ENCODE results near the gene ARHGAP26.

ARHGAP26 gene

GRCh38 chr5:143004361-143005145, 234.4 kb downstream of the ARHGAP26 start:
- DNase-seq: no peak
- in situ Hi-C loops (cut with MboI; ENCODE audit: low pct_unique_long_range_greater_than_20kb, low sequenced_read_pairs): loop anchor here (25.0 kb wide), 1 partner anchor 808 kb away; the partner anchor contains the start of gene HMHB1

- no peak for DNase-seq
- in situ Hi-C loops (cut with MboI; ENCODE audit: low pct_unique_long_range_greater_than_20kb, low sequenced_read_pairs): loop anchor here (25.0 kb wide), 1 partner anchor 806 kb away; the partner anchor contains the start of gene HMHB1
These were observed 236.3 kb downstream of the ARHGAP26 start for GRCh38 chr5:143006501-143006900.

DNA sequence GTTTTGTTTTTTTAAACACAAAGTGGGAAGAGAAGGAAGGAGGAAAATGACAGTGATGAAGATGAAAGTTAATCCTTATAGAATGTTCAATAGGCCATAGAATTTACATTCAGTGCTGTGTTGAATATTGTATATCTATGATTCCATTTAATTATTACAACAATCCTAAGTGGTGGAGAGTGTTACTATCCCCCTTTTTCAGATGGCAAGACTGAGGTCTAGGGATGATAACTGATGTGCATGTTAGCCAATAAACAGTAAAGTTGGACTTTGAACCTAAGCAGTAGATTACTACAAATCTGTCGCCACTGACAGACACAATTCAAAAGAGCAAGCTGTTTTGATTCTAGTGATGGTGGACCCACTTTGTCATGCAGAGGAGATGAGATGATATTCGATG, 237.9 kb downstream of the ARHGAP26 start:
- no peak for DNase-seq
- in situ Hi-C loops (cut with MboI; ENCODE audit: low pct_unique_long_range_greater_than_20kb, low sequenced_read_pairs): loop anchor here (25.0 kb wide), 1 partner anchor 804 kb away; the partner anchor contains the start of gene HMHB1

GRCh38 chr5:143008809-143009521, 238.8 kb downstream of the ARHGAP26 start:
- peak; percentile 52 for DNase-seq
- in situ Hi-C loops (cut with MboI; ENCODE audit: low pct_unique_long_range_greater_than_20kb, low sequenced_read_pairs): loop anchor here (25.0 kb wide), 1 partner anchor 803 kb away; the partner anchor contains the start of gene HMHB1

DNA sequence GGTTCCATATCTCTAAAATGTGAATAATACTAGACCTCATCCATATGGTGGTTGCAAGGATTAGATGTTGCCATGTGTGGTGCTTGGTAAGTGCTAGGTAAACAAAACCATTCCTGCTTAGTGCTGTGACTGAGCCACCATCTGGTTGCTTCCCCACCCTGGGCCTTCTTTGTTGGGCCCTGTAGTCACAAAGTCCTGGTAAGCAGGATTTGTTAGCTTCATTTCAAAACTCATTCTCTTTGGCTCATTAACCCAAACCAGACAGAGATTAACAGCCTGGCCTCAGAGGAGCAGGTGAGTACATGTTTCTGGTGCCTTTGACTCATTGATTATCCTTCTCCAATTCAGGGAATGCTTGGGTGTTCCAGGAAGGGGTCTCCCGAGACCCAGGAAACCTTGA, 240.2 kb downstream of the ARHGAP26 start:
- in situ Hi-C loops (cut with MboI; ENCODE audit: low pct_unique_long_range_greater_than_20kb, low sequenced_read_pairs): loop anchor here (25.0 kb wide), 1 partner anchor 802 kb away; the partner anchor contains the start of gene HMHB1
- DNase-seq: no peak

DNA sequence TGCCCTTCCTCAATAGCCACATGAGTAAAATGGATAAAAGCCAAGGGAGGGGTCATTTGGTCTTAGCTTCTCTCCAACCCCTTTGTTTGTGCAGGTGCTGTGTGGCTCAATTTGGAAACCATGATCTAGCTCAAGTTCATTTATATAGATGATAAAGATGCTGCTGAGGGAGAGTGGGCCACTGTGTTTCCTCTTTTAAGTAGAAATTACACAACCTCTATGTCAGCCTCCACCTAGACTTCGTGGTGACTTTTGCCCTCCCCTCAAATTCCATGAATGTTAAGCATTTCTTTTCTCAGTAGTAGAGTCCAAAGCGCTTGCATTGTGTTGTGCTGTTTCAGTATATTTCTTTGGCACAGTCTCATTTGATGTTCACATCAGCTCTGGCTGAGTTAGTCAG, 241.4 kb downstream of the ARHGAP26 start:
- in situ Hi-C loops (cut with MboI; ENCODE audit: low pct_unique_long_range_greater_than_20kb, low sequenced_read_pairs): loop anchor here (25.0 kb wide), 1 partner anchor 801 kb away; the partner anchor contains the start of gene HMHB1
- DNase-seq: peak; percentile 34

- in situ Hi-C loops (cut with MboI; ENCODE audit: low pct_unique_long_range_greater_than_20kb, low sequenced_read_pairs): loop anchor here (25.0 kb wide), 1 partner anchor 799 kb away; the partner anchor contains the start of gene HMHB1
- DNase-seq: no peak
These were observed 243.2 kb downstream of the ARHGAP26 start for GRCh38 chr5:143013176-143013891.

DNA sequence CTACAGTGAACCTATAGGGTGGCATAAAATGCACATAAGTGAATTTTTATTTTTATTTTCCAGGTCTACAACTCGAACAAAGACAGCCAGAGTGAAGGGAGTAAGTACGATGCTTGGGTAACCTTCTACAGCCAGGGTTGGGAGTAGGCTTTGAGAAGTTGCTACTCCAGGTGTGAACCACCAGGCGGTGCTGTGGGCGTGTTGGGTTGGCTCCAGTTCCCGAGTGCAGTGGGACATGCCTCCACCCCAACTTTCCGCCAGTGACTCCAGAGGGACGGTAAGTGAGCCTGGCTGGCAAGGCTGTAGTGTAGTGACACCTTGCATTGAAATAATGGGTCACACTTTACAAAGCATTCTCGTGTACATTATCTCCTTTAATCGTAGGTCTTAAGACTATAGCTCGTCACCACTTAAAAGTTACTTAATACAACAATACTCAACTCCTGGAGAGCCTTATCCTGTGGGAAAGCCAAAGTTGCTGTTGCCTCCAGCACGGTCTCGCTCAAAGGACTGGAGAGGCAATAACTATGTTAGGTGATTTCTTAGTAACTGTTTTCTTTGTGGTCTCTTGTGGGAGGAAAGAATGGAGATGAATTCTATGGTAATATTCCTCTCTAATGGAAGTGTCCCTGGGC, 244.0 kb downstream of the ARHGAP26 start:
- in situ Hi-C loops (cut with MboI; ENCODE audit: low pct_unique_long_range_greater_than_20kb, low sequenced_read_pairs): loop anchor here (25.0 kb wide), 1 partner anchor 798 kb away; the partner anchor contains the start of gene HMHB1
- peak; percentile 58 for DNase-seq

DNA sequence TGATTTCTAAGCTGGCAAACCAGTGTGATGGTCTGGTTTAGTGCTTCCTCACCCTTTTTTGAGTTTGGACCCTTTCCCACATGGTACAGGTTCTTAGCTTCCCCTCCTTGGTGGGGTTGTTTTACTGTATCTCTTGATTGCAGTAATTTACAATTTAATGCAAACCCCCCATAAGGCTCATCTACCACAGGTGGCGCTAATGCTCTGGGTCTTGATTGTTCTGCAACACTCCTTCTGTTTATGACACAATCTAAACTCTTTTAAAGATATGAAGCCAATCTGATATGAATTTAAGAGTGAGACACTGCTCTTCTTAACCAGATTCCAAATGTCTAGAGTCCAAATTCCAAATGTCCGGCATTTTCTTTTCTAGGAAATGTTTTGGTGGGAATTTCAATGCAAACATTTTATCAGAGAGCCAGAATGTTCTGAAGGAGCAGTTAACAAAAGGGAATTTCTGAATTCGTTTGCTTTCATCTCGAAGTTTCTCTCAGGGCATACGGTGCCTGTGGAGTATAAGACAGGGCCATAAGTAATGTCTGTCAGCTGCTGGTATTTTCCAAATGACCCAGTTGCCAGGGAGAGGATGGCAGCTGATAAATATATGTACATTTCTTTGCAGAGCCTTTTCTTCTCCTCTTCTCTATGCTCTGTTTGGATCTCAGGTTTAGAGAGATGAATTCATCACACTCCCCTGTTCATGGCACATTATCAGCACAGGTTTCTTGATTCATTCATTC, 246.8 kb downstream of the ARHGAP26 start:
- in situ Hi-C loops (cut with MboI; ENCODE audit: low pct_unique_long_range_greater_than_20kb, low sequenced_read_pairs): loop anchor here (25.0 kb wide), 1 partner anchor 795 kb away; the partner anchor contains the start of gene HMHB1
- DNase-seq: peak; percentile 60

DNA sequence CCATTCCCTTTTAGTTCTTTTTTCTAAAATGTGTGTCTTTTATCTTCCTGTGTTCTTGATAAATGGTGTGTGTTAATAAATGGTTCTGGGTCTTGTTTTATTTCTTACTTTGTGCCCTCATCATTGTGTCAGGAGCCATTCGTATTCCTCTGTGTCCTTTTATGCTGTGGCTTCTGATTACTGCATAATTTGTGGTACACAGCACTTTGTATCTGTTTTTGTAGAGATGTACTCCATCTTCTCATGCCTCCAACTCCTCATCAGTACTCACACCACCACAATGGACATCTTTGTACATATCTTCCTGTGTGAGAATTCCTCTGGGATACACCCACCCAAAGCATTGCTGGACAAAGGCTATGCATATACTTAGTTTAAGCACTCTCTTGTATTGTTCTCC, 247.4 kb downstream of the ARHGAP26 start:
- in situ Hi-C loops (cut with MboI; ENCODE audit: low pct_unique_long_range_greater_than_20kb, low sequenced_read_pairs): loop anchor here (25.0 kb wide), 1 partner anchor 795 kb away; the partner anchor contains the start of gene HMHB1
- no peak for DNase-seq

DNA sequence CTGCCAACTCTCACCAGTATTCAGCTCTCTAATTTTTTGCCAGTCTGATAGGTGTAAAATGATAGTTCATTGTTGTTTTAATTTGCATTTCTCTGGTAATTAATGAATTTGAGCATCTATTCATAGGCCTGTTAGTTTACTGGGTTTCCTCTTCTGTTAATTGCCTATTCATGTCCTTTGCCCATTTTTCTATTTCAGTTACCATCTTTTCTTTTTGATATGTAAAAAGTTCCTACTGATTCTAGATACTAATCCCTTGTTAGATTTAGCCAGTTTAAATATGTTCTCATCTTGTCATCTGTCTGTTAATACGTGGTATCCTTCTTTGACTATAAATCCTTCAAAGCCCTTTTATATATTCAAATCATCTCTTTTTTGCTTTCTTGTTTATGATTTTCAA, 247.8 kb downstream of the ARHGAP26 start:
- in situ Hi-C loops (cut with MboI; ENCODE audit: low pct_unique_long_range_greater_than_20kb, low sequenced_read_pairs): loop anchor here (25.0 kb wide), 1 partner anchor 794 kb away; the partner anchor contains the start of gene HMHB1
- no peak for DNase-seq

GRCh38 chr5:143019157-143019556, 249.0 kb downstream of the ARHGAP26 start:
- peak; percentile 69 for DNase-seq
- in situ Hi-C loops (cut with MboI; ENCODE audit: low pct_unique_long_range_greater_than_20kb, low sequenced_read_pairs): loop anchor here (25.0 kb wide), 1 partner anchor 793 kb away; the partner anchor contains the start of gene HMHB1

DNA sequence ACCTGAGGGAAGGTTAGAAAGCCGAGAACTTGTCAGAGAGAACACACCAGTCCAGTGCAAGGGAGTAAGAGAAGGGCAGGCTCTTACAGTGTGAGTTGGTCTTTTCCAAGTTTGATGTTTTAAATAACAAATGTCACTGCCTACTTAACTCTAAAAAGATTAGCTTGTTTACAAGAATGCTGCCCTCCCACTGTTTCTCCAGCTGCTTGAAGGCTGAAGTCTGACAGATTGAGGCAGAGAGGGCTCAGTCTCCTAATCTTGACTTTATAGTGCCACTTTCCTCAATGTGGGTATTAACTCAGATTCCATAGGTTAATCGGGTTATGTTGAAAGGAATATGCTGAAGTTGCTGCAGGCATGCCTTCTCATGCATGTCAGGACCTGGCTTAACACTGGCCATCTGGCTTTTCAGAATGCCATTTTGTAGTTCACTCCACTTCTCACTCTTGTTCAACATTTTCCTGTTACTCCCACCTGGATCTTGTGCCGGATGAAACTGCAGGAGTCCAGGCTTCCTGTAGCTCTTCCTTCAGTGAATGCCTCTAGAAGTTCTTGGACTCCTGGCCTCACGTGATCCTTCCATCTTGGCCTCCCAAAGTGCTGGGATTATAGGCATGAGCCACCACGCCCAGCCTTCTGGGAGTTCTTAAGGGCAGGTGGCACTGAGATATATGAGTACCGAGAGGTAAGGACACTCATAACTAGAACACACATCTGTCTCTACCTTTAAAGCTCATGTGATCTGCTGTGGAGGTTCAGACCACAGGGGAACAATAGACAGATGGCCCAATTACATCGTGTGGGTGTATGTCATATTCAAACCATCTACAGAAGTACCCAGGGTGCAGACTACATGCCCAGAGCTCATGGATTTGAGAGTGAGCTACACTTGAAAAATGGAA, 249.7 kb downstream of the ARHGAP26 start:
- in situ Hi-C loops (cut with MboI; ENCODE audit: low pct_unique_long_range_greater_than_20kb, low sequenced_read_pairs): loop anchor here (25.0 kb wide), 1 partner anchor 792 kb away; the partner anchor contains the start of gene HMHB1
- no peak for DNase-seq

GRCh38 chr5:143021595-143021994, 251.4 kb downstream of the ARHGAP26 start:
- in situ Hi-C loops (cut with MboI; ENCODE audit: low pct_unique_long_range_greater_than_20kb, low sequenced_read_pairs): loop anchor here (25.0 kb wide), 1 partner anchor 791 kb away; the partner anchor contains the start of gene HMHB1
- no peak for DNase-seq

DNA sequence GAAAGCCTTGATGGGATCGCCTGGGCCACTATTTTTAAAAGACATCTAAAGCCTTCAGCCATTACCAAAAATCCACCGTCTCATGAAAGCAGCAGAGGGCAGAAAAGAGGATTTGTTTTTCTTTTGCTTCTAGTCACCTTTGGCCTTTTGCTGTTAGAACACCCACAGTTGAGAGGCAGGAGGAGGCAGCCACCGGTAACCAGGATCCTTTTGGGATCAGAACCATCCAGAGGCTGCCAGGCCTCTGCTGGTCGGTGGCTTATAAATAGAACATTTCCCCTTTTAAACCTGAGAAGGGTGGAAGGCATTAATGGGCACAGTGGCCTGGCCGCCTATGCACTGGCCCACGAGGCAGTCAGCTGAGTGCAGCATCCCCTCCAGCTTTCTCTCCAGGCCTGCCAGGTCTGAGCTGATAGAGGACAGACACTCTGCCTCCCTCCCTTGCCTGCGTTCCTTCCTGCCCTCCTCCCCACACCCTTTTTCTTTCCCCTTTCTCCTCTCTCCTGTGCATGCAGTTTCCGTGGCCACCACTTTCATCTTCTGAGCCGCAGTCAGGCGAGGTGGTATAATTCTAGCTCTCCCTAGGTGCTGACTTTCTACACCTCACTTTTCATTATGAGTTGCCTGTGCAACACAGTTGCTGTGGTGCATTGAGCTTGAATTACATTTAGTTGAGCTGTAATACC, 253.4 kb downstream of the ARHGAP26 start:
- no peak for DNase-seq
- in situ Hi-C loops (cut with MboI; ENCODE audit: low pct_unique_long_range_greater_than_20kb, low sequenced_read_pairs): loop anchor here (25.0 kb wide), 1 partner anchor 789 kb away; the partner anchor contains the start of gene HMHB1
